DOHH2 (cell line): ENCODE results near the gene ZFAND3.

Experiments used
- EZH2phosphoT487 ChIP-seq: fragments of 200-600 bp; sonication (generic); IDR thresholded peaks from 2 replicates; pipeline ENCODE4 v1.6.1; 2017; ENCODE audit warnings: borderline replicate concordance, mild to moderate bottlenecking, antibody characterized with exemption, low read length, moderate library complexity, mixed read lengths
- TF ChIP-seq, protein P1 (sequence below): fragments of 200-600 bp; sonication (generic); IDR thresholded peaks from one replicate; pipeline ENCODE4 v1.5.1; 2014; ENCODE audit warnings: antibody characterized with exemption, mild to moderate bottlenecking, low read depth, low read length; ENCODE audit not compliant: poor library complexity, severe bottlenecking

DNA sequence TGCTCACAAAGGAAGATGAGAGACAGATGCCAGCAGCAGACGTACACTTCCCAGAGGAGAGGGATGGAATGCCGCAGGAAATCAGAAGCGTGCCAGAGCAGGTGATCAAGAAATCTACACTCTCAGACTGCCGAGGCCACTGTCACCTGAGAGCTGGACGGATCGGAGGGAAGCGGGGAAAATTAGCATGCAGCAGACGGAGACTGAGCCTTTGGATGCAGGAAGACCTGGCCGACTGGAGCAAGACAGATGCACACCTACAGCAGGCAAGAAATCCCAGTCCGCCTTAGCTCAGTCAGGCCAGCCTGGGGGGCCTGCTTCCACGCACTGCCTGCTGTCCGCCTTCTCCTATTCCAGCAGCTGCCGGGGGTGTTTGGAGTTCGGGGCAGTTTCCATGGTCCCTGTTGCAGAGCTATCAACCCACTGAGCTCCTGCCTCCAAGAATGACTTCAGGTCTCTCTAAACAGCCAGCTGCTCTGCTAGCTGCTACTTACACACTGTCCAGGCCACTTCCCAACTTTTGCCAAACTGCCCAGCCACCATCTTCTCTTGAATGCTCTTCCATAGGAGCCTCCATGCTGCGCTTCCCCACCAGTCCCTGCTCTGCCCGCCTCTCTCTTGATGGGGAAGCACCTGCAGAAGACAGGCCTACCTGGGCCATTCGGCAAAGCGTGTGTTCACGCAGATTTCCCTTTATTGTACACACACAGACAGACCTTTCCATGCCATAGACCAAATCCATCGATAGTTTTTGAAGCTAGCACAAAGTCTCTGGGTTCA, 368.5 kb downstream of the ZFAND3 start:
- TF ChIP-seq, protein P1, sequence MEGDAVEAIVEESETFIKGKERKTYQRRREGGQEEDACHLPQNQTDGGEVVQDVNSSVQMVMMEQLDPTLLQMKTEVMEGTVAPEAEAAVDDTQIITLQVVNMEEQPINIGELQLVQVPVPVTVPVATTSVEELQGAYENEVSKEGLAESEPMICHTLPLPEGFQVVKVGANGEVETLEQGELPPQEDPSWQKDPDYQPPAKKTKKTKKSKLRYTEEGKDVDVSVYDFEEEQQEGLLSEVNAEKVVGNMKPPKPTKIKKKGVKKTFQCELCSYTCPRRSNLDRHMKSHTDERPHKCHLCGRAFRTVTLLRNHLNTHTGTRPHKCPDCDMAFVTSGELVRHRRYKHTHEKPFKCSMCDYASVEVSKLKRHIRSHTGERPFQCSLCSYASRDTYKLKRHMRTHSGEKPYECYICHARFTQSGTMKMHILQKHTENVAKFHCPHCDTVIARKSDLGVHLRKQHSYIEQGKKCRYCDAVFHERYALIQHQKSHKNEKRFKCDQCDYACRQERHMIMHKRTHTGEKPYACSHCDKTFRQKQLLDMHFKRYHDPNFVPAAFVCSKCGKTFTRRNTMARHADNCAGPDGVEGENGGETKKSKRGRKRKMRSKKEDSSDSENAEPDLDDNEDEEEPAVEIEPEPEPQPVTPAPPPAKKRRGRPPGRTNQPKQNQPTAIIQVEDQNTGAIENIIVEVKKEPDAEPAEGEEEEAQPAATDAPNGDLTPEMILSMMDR = no peak
- TF ChIP-seq EZH2phosphoT487 = no peak
